ENCODE data around the gene ATP5MK.
A peak's percentile ranks its signal among the peaks of the same experiment; 100 is the strongest.

Gene ATP5MK

GRCh38 chr10:103433858-103434257 lies 37.6 kb upstream of the ATP5MK start:
- H3K79me2 ChIP-seq (ENCODE audit: control insufficient read depth, low read length) = peaks cover 15% of the 10 kb centered on the region
- no peaks in the 10 kb centered on the region for H3K27me3 ChIP-seq (ENCODE audit: control insufficient read depth, low read length)
- H3K9me2 ChIP-seq (replicated peaks; ENCODE audit: control insufficient read depth, low read length) = no peaks in the 10 kb centered on the region
- peak overlapping the region; percentile 66 for H3K27ac ChIP-seq (ENCODE audit: low read depth, low read length)
- H4K20me1 ChIP-seq (ENCODE audit: control insufficient read depth, insufficient read depth, low read depth, low read length) = no peaks in the 10 kb centered on the region
- peaks cover 89% of the 10 kb centered on the region for H3K36me3 ChIP-seq (ENCODE audit: control insufficient read depth, low read length)
- no peaks in the 10 kb centered on the region for H3K9me3 ChIP-seq (ENCODE audit: control insufficient read depth, insufficient read depth, low read length)
- peaks cover 39% of the 10 kb centered on the region for H3K4me1 ChIP-seq (ENCODE audit: control insufficient read depth, low read length)
- no peak for TF ChIP-seq CTCF (IDR thresholded peaks at IDR 0.05; ENCODE audit: low read depth, low read length, poor library complexity, severe bottlenecking)
- no peak for TF ChIP-seq EZH2phosphoT487 (IDR thresholded peaks at IDR 0.05; ENCODE audit: borderline replicate concordance, low read length)
- H3F3A ChIP-seq (ENCODE audit: control insufficient read depth, insufficient read depth) = peaks cover 8% of the 10 kb centered on the region
- no peak overlapping the region for H3K4me3 ChIP-seq (ENCODE audit: low read length)
- H3K4me2 ChIP-seq (ENCODE audit: low read length) = peak overlapping the region; percentile 69; the same call in 1 of the 2 replicates

- H3K36me3 ChIP-seq (ENCODE audit: control insufficient read depth, low read length) = peaks cover 91% of the 10 kb centered on the region
- H3K9me2 ChIP-seq (replicated peaks; ENCODE audit: control insufficient read depth, low read length) = no peaks in the 10 kb centered on the region
- TF ChIP-seq CTCF (IDR thresholded peaks at IDR 0.05; ENCODE audit: low read depth, low read length, poor library complexity, severe bottlenecking) = no peak
- TF ChIP-seq EZH2phosphoT487 (IDR thresholded peaks at IDR 0.05; ENCODE audit: borderline replicate concordance, low read length) = no peak
- H3K27me3 ChIP-seq (ENCODE audit: control insufficient read depth, low read length) = no peaks in the 10 kb centered on the region
- no peak overlapping the region for H3K4me3 ChIP-seq (ENCODE audit: low read length)
- H3F3A ChIP-seq (ENCODE audit: control insufficient read depth, insufficient read depth) = peaks cover 8% of the 10 kb centered on the region
- no peaks in the 10 kb centered on the region for H3K9me3 ChIP-seq (ENCODE audit: control insufficient read depth, insufficient read depth, low read length)
- H3K79me2 ChIP-seq (ENCODE audit: control insufficient read depth, low read length) = peaks cover 15% of the 10 kb centered on the region
- H4K20me1 ChIP-seq (ENCODE audit: control insufficient read depth, insufficient read depth, low read depth, low read length) = no peaks in the 10 kb centered on the region
- H3K27ac ChIP-seq (ENCODE audit: low read depth, low read length) = no peak overlapping the region
- no peak overlapping the region for H3K4me2 ChIP-seq (ENCODE audit: low read length)
- H3K4me1 ChIP-seq (ENCODE audit: control insufficient read depth, low read length) = peaks cover 36% of the 10 kb centered on the region
These were observed 35.6 kb upstream of the ATP5MK start for GRCh38 chr10:103431902-103432301.

- Histone ChIP-seq H3K27me3 (ENCODE audit: control insufficient read depth, low read length) (no peaks in the 10 kb centered on the region), H3K79me2 (ENCODE audit: control insufficient read depth, low read length) (peaks cover under 1% of the 10 kb centered on the region; the same call in 1 of the 2 replicates), H3K9me2 (replicated peaks; ENCODE audit: control insufficient read depth, low read length) (no peaks in the 10 kb centered on the region), H4K20me1 (ENCODE audit: control insufficient read depth, insufficient read depth, low read depth, low read length) (peaks cover 5% of the 10 kb centered on the region; the same call in 1 of the 2 replicates), H3K9me3 (ENCODE audit: control insufficient read depth, insufficient read depth, low read length) (no peaks in the 10 kb centered on the region), H3K4me1 (ENCODE audit: control insufficient read depth, low read length) (peaks cover 14% of the 10 kb centered on the region), H3K36me3 (ENCODE audit: control insufficient read depth, low read length) (peaks cover 93% of the 10 kb centered on the region), H3K4me2 (ENCODE audit: low read length) (no peak overlapping the region), H3F3A (ENCODE audit: control insufficient read depth, insufficient read depth) (peaks cover 7% of the 10 kb centered on the region; the same call in 1 of the 2 replicates), H3K27ac (ENCODE audit: low read depth, low read length) (no peak overlapping the region), H3K4me3 (ENCODE audit: low read length) (no peak overlapping the region)
- TF ChIP-seq EZH2phosphoT487 (IDR thresholded peaks at IDR 0.05; ENCODE audit: borderline replicate concordance, low read length) (no peak), CTCF (IDR thresholded peaks at IDR 0.05; ENCODE audit: low read depth, low read length, poor library complexity, severe bottlenecking) (no peak)
These were observed 33.4 kb upstream of the ATP5MK start for GRCh38 chr10:103429647-103430046.

Measured in DOHH2 (cell line).